HG03060 (cell line): ENCODE measurements around the gene TMEM45A.
"Not testable (repeated sequence)": the region's sequence is repeated elsewhere in the genome, so short reads cannot be mapped to it uniquely, and the experiment has no call there.

Experiments
- ATAC-seq: cut with Tn5 transposase; IDR thresholded peaks from one replicate; pipeline ENCODE4 v1.9.1; 2021; ENCODE audit warnings: low read depth, moderate number of reproducible peaks; ENCODE audit not compliant: unreplicated experiment

The TMEM45A gene

GRCh38 chr3:100531093-100531492 is 38.7 kb downstream of the TMEM45A start:
- ATAC-seq = no peak

GRCh38 chr3:100532411-100532810 is 40.0 kb downstream of the TMEM45A start:
- ATAC-seq = no peak

- ATAC-seq = no peak
These were observed 40.8 kb downstream of the TMEM45A start for GRCh38 chr3:100533176-100533575.

GRCh38 chr3:100535610-100535943 is 43.2 kb downstream of the TMEM45A start:
- no peak for ATAC-seq

- no peak for ATAC-seq
These were observed 43.7 kb downstream of the TMEM45A start for GRCh38 chr3:100536093-100536492.

DNA sequence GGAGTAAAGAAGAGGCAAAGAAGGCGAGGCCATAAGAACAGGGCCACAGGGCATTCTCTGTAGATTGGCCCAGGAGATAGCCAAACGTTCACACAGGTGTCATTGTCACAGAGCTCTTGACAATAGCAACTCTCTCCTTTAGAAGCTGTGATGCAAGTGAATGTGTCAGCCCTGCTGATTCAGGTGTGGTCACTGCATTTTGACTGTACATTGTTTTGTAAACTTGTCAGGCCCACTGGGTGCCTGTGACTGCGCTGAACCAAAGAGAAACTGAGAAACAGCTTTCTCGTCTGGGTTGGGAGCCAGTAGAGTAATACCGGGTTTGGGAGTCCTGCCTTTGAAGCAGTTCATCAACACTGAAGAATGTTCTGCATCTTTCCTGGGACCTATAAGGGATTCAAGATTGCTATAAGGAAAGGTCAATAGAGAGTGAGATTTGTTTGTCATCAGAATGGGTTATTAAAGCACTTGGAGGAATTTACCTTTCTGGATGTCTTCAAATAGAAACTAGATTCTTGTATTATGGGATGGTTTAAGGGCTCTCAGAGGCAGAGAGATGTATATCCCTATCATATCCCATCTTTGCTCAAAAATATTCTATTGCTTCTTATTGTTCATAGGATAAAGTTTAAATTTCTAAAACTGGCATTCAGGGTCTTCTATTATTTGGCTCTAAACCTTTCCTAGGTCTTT is 45.4 kb downstream of the TMEM45A start:
- no peak for ATAC-seq

GRCh38 chr3:100538339-100538706 is 45.9 kb downstream of the TMEM45A start:
- ATAC-seq = no peak

- ATAC-seq = no peak
These were observed 48.4 kb downstream of the TMEM45A start for GRCh38 chr3:100540791-100541334.

- ATAC-seq = not testable (repeated sequence)
These were observed 49.0 kb downstream of the TMEM45A start for GRCh38 chr3:100541428-100541827.

- ATAC-seq = no peak
These were observed 53.0 kb downstream of the TMEM45A start for GRCh38 chr3:100545371-100545770.

- ATAC-seq = no peak
These were observed 53.8 kb downstream of the TMEM45A start for GRCh38 chr3:100546020-100546744.

- no peak for ATAC-seq
These were observed 55.6 kb downstream of the TMEM45A start for GRCh38 chr3:100548053-100548452.

- ATAC-seq = no peak
These were observed 61.4 kb downstream of the TMEM45A start for GRCh38 chr3:100553618-100554372.

DNA sequence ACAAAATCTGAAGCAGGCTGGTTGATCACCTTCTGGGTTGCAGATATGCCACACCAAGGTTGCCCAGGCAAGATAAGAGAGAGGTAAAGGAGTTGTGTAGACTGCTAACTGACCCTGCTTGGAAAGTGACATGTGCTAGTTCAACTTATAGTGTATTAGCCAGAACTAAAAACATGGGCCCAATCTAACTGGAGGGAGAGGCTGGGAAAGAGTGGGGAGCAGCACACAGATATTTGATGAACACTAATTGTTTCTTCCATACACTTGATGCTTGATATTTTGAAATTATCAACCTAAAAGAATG is 61.9 kb downstream of the TMEM45A start:
- no peak for ATAC-seq

DNA sequence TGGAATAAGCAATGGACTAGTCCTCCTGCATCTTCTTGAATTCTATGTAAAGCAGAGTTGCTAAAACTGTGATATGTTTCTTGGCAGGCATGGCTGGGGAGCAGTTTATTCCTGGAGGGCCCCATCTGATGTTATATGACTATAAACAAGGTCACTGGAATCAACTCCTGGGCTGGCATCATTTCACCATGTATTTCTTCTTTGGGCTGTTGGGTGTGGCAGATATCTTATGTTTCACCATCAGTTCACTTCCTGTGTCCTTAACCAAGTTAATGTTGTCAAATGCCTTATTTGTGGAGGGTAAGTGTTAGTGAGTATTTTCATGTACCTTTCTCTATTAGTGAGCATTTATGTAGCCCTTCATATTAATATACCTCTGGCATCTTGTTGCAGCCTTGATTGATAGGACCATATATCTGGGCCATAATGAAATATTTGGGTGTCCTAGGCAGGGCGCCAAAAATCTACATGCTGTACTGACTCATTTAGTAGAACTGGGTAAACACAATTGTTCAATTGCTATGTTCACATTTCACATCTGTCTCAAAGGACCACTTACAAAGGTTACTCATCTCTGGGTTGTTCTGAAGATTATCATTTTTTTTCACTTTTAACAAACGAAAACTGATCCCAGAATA is 64.4 kb downstream of the TMEM45A start:
- ATAC-seq = no peak

DNA sequence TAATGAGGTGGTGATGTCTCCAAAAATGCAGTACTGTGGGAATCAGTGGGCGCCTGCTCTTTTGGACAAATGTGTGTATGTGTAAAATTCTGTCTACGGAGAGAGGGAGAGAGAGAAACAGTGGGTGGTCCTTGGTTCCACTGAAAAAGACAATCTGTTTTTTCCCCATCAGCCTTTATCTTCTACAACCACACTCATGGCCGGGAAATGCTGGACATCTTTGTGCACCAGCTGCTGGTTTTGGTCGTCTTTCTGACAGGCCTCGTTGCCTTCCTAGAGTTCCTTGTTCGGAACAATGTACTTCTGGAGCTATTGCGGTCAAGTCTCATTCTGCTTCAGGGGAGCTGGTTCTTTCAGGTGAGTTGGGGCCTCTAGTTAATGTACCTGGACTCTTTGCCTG is 65.8 kb downstream of the TMEM45A start:
- ATAC-seq = no peak

- ATAC-seq = no peak
These were observed 68.0 kb downstream of the TMEM45A start for GRCh38 chr3:100560426-100560825.

DNA sequence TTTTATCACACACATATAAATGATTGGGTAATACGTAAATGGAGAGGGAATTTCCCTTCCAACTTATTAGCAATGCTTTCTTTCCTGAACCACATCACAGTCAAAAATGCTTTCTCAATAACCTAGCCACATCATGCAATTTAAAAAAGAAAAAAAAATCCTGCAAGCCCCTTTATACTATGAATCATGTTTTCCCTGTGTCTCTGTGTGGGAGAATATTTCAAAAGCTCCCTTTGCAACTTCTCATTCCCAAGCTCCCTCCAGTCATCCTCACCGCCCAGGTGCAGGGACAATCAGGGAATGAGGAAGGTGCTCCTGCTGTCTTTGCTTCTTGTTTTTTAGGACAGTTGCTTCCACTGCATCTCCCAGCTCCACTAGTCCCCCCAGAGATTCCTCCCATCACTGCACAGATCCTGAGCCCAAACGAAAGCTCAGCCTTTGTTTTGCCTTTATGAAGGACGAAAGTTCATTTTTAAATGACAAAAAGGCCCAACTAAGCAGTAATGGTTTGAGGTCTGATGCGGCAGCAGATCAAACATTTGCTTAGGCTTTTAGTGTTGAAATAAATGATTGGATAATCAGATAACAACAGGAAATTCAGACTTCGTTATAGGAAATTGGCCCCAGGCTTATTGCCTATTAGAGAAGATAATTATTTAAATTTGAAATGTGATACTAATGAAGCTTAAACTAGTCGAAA is 69.2 kb downstream of the TMEM45A start:
- ATAC-seq = no peak

DNA sequence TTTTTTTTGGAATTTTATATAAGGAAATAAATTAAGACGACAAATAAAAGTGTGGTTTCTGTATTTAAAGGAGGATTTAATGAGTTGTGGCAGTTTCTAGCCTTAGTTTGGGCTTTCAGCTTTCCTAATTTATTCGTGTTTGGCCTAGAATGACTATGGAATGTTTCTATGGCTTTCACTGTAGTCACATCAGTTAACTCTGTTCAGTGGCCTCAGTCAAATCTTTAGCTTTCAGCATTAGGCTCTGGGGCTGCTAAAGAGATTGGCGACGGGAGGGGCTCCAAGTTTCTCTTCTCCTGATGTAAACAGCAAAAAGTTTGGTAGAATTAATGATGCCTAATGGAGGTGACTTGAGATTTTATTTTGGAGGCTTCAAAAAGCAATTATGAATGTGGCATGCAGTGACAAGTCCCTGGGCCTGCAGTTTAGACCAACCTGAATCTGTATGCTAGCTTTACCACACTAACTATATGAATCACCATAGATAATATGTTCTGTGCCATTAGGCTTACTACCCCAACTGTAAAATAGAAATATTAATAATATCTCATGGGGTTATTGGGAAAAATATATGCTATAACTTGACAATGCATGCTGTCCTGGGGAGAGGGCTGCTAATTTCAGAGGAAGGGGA is 69.9 kb downstream of the TMEM45A start:
- ATAC-seq = no peak

DNA sequence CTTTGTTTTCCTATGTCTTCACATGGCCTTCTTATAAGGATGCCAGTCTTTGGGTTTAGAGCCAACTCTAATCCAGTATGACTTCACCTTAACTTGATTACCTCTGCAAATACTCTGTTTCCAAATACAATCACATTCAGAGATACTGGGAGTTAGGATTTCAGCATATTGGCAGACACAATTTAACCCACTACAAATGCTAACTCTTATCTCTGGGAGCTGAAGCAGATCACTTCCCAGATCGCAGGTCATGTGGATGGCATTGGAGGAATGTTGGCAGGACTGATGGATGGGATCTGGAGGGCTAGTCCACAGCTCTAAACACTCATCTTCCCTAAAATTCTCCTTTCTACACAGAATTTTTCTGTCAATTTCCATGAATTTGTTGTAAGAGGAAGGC is 70.8 kb downstream of the TMEM45A start:
- ATAC-seq = no peak
